Jurkat, Clone E6-1 (cell line): ENCODE measurements around the gene S100A11.

Source experiments
- DNase-seq: peaks from one replicate; pipeline ENCODE4 v3.0.0-alpha.2; 2011; ENCODE audit warnings: low read depth, low spot score
- H3K4me3 ChIP-seq: 2 replicates; pipeline ENCODE4 v1.5.1; 2011; ENCODE audit warnings: mild to moderate bottlenecking, low read length, control low read depth, moderate library complexity

Gene S100A11

GRCh38 chr1:151990058-151990855 lies 46.5 kb downstream of the S100A11 start:
- H3K4me3 ChIP-seq, result no peak overlapping the region
- no peak for DNase-seq

GRCh38 chr1:151989211-151989862 lies 47.5 kb downstream of the S100A11 start:
- no peak for DNase-seq
- no peak overlapping the region for H3K4me3 ChIP-seq

- DNase-seq, result no peak
- H3K4me3 ChIP-seq, result no peak overlapping the region
These were observed 48.3 kb downstream of the S100A11 start for GRCh38 chr1:151988405-151988923.

GRCh38 chr1:151986501-151987190 lies 50.2 kb downstream of the S100A11 start:
- H3K4me3 ChIP-seq, result no peak overlapping the region
- no peak for DNase-seq

GRCh38 chr1:151985768-151986167 lies 51.0 kb downstream of the S100A11 start:
- H3K4me3 ChIP-seq, result no peak overlapping the region
- no peak for DNase-seq

GRCh38 chr1:151985270-151985669 lies 51.5 kb downstream of the S100A11 start:
- DNase-seq, result no peak
- H3K4me3 ChIP-seq, result no peak overlapping the region

- peak; percentile 51 for DNase-seq
- H3K4me3 ChIP-seq, result no peak overlapping the region
These were observed 52.4 kb downstream of the S100A11 start for GRCh38 chr1:151984313-151984956.
